ENCODE measurements around the gene NLRP6. TPM values are rescaled to one million over a fixed set of nuclear protein-coding genes. Genes with fewer than 3 reads are reported as not detected.
"Not testable (repeated sequence)": the region's sequence is repeated elsewhere in the genome, so short reads cannot be mapped to it uniquely, and the experiment has no call there.

Gene NLRP6
- total and polyA plus RNA-seq, 12 donors = 0.07 to 0.25 (median 0.10) TPM; not detected in 6

GRCh38 chr11:235609-235996 is 42.6 kb upstream of the NLRP6 start:
- peaks cover 0 to 41% (median 4%) of the 10 kb centered on the region in 9 donors for H3K36me3 ChIP-seq
- TF ChIP-seq CTCF (IDR thresholded peaks at IDR 0.05) = no peak
- WGBS, 2 donors = 2 to 4% methylated on average over 13 of the region's 13 CpGs
- H3K27me3 ChIP-seq = no peaks in the 10 kb centered on the region
- peaks cover 0 to 33% (median 25%) of the 10 kb centered on the region in 9 donors for H3K4me1 ChIP-seq
- peak in 5 of 8 donors; percentile 1 to 4 (median 1) for ATAC-seq
- DNase-seq = no peak
- H3K9me3 ChIP-seq = no peaks in the 10 kb centered on the region
- H3K27ac ChIP-seq = peak overlapping the region; percentile 86 to 98 (median 94)
- peak overlapping the region; percentile 76 to 98 (median 90) for H3K4me3 ChIP-seq
- intact Hi-C loops (cut with DNase I) = loop anchor here in 1 of 10 donors (5.0 kb wide), 1 partner anchor 272 kb away; the partner anchor contains the start of gene RNH1

GRCh38 chr11:235997-236773 is 42.0 kb upstream of the NLRP6 start, which contains the start of gene SIRT3:
TSS of gene SIRT3 (minus strand) at chr11:236342. CDS start at chr11:236328, 14 bp downstream.
- intact Hi-C loops (cut with DNase I) = loop anchor here in 4 of 10 donors (1.0 to 5.0 kb wide), 4 partner anchors 27 to 271 kb away; partner anchors contain the start of gene RNH1 (in 1 of the 4)
- WGBS, 2 donors = 0 to 1% methylated on average over 45 to 66 of the region's 70 CpGs
- H3K36me3 ChIP-seq = peaks cover 0 to 47% (median 4%) of the 10 kb centered on the region in 9 donors
- peak within 1 kb of the TSS; percentile 86 to 98 (median 94) for H3K27ac ChIP-seq
- DNase-seq (peak; percentile 79 to 86), ATAC-seq (peak; percentile 88 to 94 (median 91))
- H3K27me3 ChIP-seq = no peaks in the 10 kb centered on the region
- H3K9me3 ChIP-seq = no peaks in the 10 kb centered on the region
- peak within 1 kb of the TSS; percentile 76 to 98 (median 90) for H3K4me3 ChIP-seq
- peak in 1 of 9 donors; percentile 12 for TF ChIP-seq CTCF (IDR thresholded peaks at IDR 0.05)
- peaks cover 0 to 37% (median 29%) of the 10 kb centered on the region in 9 donors for H3K4me1 ChIP-seq

GRCh38 chr11:236774-237767 is 41.1 kb upstream of the NLRP6 start, which contains the start of gene PSMD13:
TSS of gene PSMD13 (plus strand) at chr11:236976. CDS start at chr11:237050, 74 bp downstream.
- no peaks in the 10 kb centered on the region for H3K9me3 ChIP-seq
- intact Hi-C loops (cut with DNase I) = loop anchor here in 4 of 10 donors (1.0 to 5.0 kb wide), 4 partner anchors 28 to 270 kb away; partner anchors contain the start of gene RNH1 (in 1 of the 4)
- no peak for TF ChIP-seq CTCF (IDR thresholded peaks at IDR 0.05)
- DNase-seq (peak; percentile 87), ATAC-seq (peak; percentile 92 to 98 (median 95))
- peak within 1 kb of the TSS; percentile 76 to 98 (median 90) for H3K4me3 ChIP-seq
- 1 to 2% methylated on average over 62 of the region's 62 CpGs for WGBS, 2 donors
- H3K36me3 ChIP-seq = peaks cover 0 to 49% (median 5%) of the 10 kb centered on the region in 9 donors
- H3K4me1 ChIP-seq = peaks cover 0 to 46% (median 32%) of the 10 kb centered on the region in 9 donors
- H3K27me3 ChIP-seq = no peaks in the 10 kb centered on the region
- H3K27ac ChIP-seq = peak within 1 kb of the TSS; percentile 86 to 98 (median 94)

GRCh38 chr11:238346-238745 is 39.9 kb upstream of the NLRP6 start:
- intact Hi-C loops (cut with DNase I) = loop anchor here in 1 of 10 donors (5.0 kb wide), 1 partner anchor 269 kb away; the partner anchor contains the start of gene RNH1
- not testable (repeated sequence) for DNase-seq, H3K27ac ChIP-seq, ATAC-seq, H3K27me3 ChIP-seq, H3K9me3 ChIP-seq
- Histone ChIP-seq H3K4me1 (peaks cover 0 to 52% (median 32%) of the 10 kb centered on the region in 9 donors), H3K36me3 (peaks cover 0 to 54% (median 13%) of the 10 kb centered on the region in 9 donors), H3K4me3 (peak overlapping the region in 3 of 10 donors; percentile 76 to 97 (median 79))
- WGBS, 2 donors = 78 to 81% methylated on average over 7 of the region's 7 CpGs
